ENCODE data around the gene MRPS2. TPM values are rescaled to one million over a fixed set of nuclear protein-coding genes. Genes with fewer than 3 reads are reported as not detected.

Gene MRPS2
- total RNA-seq, 1 experiment from 2014 or later = 65.5 TPM

DNA sequence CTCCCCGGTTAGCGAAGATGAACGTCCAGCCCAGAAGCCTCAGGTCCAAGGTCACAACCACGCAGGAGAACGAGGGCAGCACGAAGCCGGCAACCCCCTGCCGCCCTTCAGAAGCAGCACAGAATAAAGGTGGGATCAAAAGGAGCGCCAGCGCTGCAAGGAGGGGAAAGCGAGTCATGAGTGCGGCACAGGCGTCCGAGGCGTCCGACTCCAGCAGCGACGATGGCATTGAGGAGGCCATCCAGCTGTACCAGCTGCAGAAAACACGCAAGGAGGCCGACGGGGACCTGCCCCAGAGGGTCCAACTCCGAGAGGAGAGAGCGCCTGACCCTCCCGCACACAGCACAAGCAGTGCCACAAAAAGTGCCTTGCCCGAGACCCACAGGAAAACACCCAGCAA lies 15.1 kb upstream of the MRPS2 start:
- Mint-ChIP-seq H3K4me3 (ENCODE audit: unreplicated experiment) (no peak overlapping the region), H3K27me3 (ENCODE audit: insufficient read depth, unreplicated experiment) (no peaks in the 10 kb centered on the region), H3K36me3 (ENCODE audit: insufficient read depth, unreplicated experiment) (peaks cover 25% of the 10 kb centered on the region), H3K9me3 (ENCODE audit: unreplicated experiment) (no peaks in the 10 kb centered on the region), H3K27ac (ENCODE audit: unreplicated experiment) (no peak overlapping the region), H3K4me1 (ENCODE audit: low read depth, unreplicated experiment) (no peaks in the 10 kb centered on the region)
- Histone ChIP-seq H3K36me3 (ENCODE audit: control insufficient read depth, insufficient read depth, low read length) (no peaks in the 10 kb centered on the region; the same call in 1 of the 2 replicates), H3K4me1 (no peaks in the 10 kb centered on the region), H3K4me3 (ENCODE audit: low read depth, low read length) (no peak overlapping the region), H3K9me3 (no peaks in the 10 kb centered on the region), H3K27me3 (replicated peaks; ENCODE audit: control insufficient read depth, insufficient read depth, low read length) (no peaks in the 10 kb centered on the region)
- TF ChIP-seq, protein P1, sequence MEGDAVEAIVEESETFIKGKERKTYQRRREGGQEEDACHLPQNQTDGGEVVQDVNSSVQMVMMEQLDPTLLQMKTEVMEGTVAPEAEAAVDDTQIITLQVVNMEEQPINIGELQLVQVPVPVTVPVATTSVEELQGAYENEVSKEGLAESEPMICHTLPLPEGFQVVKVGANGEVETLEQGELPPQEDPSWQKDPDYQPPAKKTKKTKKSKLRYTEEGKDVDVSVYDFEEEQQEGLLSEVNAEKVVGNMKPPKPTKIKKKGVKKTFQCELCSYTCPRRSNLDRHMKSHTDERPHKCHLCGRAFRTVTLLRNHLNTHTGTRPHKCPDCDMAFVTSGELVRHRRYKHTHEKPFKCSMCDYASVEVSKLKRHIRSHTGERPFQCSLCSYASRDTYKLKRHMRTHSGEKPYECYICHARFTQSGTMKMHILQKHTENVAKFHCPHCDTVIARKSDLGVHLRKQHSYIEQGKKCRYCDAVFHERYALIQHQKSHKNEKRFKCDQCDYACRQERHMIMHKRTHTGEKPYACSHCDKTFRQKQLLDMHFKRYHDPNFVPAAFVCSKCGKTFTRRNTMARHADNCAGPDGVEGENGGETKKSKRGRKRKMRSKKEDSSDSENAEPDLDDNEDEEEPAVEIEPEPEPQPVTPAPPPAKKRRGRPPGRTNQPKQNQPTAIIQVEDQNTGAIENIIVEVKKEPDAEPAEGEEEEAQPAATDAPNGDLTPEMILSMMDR (IDR thresholded peaks at IDR 0.05; ENCODE audit: insufficient read depth in 1 of 2, low read depth in 1 of 2, low read length in 1 of 2, severe bottlenecking in 1 of 2, unreplicated experiment in 1 of 2) = no peak
- no TSS peak for BruUV-seq (replicated peaks)
- CTCF ChIA-PET = no interaction called here
- intact Hi-C loops (cut with micrococcal nuclease; ENCODE audit: unreplicated experiment) = no loop called here
- POLR2A ChIA-PET = no interaction called here
- DNase-seq = no peak

DNA sequence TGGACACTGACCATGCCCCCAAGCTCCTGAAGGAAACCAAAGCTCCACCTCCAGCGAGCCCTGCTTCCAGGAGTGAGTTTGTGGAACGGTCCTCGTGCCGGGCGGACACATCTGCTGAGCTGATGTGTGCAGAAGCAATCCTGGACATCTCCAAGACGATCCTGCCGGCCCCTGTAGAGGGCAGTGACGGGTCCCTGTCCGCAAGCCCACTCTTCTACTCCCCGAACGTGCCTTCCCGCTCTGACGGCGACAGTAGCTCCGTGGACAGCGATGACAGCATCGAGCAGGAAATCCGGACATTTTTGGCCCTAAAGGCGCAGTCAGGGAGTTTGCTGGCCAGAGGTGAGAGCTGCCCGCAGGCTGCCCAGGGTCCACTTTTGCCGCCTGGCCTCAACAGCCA lies 14.7 kb upstream of the MRPS2 start:
- TF ChIP-seq, protein P1 (IDR thresholded peaks at IDR 0.05; ENCODE audit: insufficient read depth in 1 of 2, low read depth in 1 of 2, low read length in 1 of 2, severe bottlenecking in 1 of 2, unreplicated experiment in 1 of 2) = no peak
- no peaks in the 10 kb centered on the region for H3K27me3 Mint-ChIP-seq (ENCODE audit: insufficient read depth, unreplicated experiment)
- H3K4me1 Mint-ChIP-seq (ENCODE audit: low read depth, unreplicated experiment) = no peaks in the 10 kb centered on the region
- ChIA-PET POLR2A (no interaction called here), CTCF (no interaction called here)
- no peak overlapping the region for H3K4me3 Mint-ChIP-seq (ENCODE audit: unreplicated experiment)
- Histone ChIP-seq H3K4me3 (ENCODE audit: low read depth, low read length) (no peak overlapping the region), H3K27me3 (replicated peaks; ENCODE audit: control insufficient read depth, insufficient read depth, low read length) (no peaks in the 10 kb centered on the region), H3K36me3 (ENCODE audit: control insufficient read depth, insufficient read depth, low read length) (no peaks in the 10 kb centered on the region; the same call in 1 of the 2 replicates), H3K4me1 (peaks cover 3% of the 10 kb centered on the region), H3K9me3 (no peaks in the 10 kb centered on the region)
- H3K9me3 Mint-ChIP-seq (ENCODE audit: unreplicated experiment) = no peaks in the 10 kb centered on the region
- H3K27ac Mint-ChIP-seq (ENCODE audit: unreplicated experiment) = no peak overlapping the region
- peaks cover 25% of the 10 kb centered on the region for H3K36me3 Mint-ChIP-seq (ENCODE audit: insufficient read depth, unreplicated experiment)
- BruUV-seq (replicated peaks) = no TSS peak
- intact Hi-C loops (cut with micrococcal nuclease; ENCODE audit: unreplicated experiment) = no loop called here
- no peak for DNase-seq

DNA sequence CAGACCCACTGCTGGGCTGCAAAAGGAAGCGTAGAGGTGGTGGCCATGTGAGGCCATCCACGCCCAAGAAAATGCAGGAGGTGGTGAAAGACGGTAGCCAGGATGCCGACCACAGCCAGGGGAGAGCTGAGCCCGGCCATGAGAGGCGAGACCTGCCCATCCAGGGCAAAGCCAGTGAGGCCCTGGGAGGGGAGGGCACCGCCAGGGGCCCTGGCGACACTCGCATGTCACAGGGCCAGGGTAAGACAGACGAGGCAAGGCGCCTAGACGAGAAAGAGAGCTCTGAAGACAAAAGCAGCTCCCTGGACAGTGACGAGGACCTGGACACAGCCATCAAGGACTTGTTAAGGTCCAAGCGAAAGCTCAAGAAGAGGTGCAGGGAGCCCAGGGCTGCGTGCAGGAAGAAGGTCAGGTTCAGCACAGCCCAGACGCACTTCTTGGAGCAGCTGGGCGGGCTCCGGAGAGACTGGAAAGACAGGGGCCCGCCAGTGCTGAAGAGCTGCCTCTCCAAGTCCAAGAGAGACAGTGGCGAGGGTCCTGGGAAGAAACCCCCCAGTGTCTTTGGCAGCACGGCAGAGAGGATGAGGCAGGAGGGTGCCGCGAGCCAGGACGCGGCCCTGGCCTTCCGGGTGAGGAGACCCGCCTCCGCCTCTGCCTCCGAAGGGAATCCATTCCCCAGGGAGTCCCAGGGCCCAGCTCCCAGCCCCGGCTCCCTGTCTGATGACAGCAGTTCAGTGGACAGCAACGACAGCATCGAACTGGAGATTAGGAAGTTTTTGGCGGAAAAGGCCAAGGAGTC lies 14.0 kb upstream of the MRPS2 start:
- ChIA-PET POLR2A (no interaction called here), CTCF (no interaction called here)
- Histone ChIP-seq H3K4me1 (peaks cover 9% of the 10 kb centered on the region), H3K27me3 (replicated peaks; ENCODE audit: control insufficient read depth, insufficient read depth, low read length) (no peaks in the 10 kb centered on the region), H3K9me3 (no peaks in the 10 kb centered on the region), H3K4me3 (ENCODE audit: low read depth, low read length) (no peak overlapping the region), H3K36me3 (ENCODE audit: control insufficient read depth, insufficient read depth, low read length) (no peaks in the 10 kb centered on the region; the same call in 1 of the 2 replicates)
- H3K27ac Mint-ChIP-seq (ENCODE audit: unreplicated experiment) = no peak overlapping the region
- H3K4me1 Mint-ChIP-seq (ENCODE audit: low read depth, unreplicated experiment) = no peaks in the 10 kb centered on the region
- no TSS peak for BruUV-seq (replicated peaks)
- TF ChIP-seq, protein P1 (IDR thresholded peaks at IDR 0.05; ENCODE audit: insufficient read depth in 1 of 2, low read depth in 1 of 2, low read length in 1 of 2, severe bottlenecking in 1 of 2, unreplicated experiment in 1 of 2) = no peak
- intact Hi-C loops (cut with micrococcal nuclease; ENCODE audit: unreplicated experiment) = no loop called here
- DNase-seq = no peak
- H3K4me3 Mint-ChIP-seq (ENCODE audit: unreplicated experiment) = no peak overlapping the region
- H3K27me3 Mint-ChIP-seq (ENCODE audit: insufficient read depth, unreplicated experiment) = no peaks in the 10 kb centered on the region
- H3K9me3 Mint-ChIP-seq (ENCODE audit: unreplicated experiment) = no peaks in the 10 kb centered on the region
- H3K36me3 Mint-ChIP-seq (ENCODE audit: insufficient read depth, unreplicated experiment) = peaks cover 25% of the 10 kb centered on the region

All from Caco-2 (cell line).